SK-N-SH (cell line): ENCODE measurements around the gene FAM151A.

Source experiments
- CTCF ChIP-seq: fragments of 200-600 bp; sonication (generic); IDR thresholded peaks from 2 replicates; pipeline ENCODE4 v1.6.1; 2017; ENCODE audit warnings: antibody characterized with exemption, mild to moderate bottlenecking, moderate library complexity
- MEF2A ChIP-seq: IDR thresholded peaks from 2 replicates; pipeline ENCODE4 v1.4.0; 2012; ENCODE audit warnings: low read depth, borderline replicate concordance
- YY1 ChIP-seq: IDR thresholded peaks from 2 replicates; pipeline ENCODE4 v1.4.0; 2012; ENCODE audit warnings: low read depth, mild to moderate bottlenecking

GRCh38 chr1:54596756-54597155 is 26.6 kb downstream of the FAM151A start:
- TF ChIP-seq MEF2A (no peak), YY1 (no peak), CTCF (no peak)
